ENCODE data around the gene TMPRSS15.

DNA sequence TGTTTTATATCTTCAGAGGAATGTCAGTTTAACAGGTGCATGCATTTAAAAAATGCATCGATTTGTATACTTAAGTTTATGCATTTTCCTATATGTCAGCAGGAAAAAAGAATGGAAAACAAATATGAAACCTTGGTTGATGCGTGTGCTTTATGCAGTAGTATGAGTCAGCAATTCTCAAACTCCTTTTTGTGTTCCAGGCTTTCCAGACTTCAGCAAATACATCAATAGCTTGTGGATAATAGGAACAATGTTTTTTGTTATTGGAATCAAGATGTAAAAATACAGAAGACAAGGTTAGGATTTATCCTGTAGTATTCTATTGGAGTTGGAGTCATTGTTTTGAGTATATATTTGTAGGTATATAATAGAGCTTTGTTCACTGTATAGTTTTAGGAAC, 113.7 kb downstream of the TMPRSS15 start:
- TF ChIP-seq, protein P1, sequence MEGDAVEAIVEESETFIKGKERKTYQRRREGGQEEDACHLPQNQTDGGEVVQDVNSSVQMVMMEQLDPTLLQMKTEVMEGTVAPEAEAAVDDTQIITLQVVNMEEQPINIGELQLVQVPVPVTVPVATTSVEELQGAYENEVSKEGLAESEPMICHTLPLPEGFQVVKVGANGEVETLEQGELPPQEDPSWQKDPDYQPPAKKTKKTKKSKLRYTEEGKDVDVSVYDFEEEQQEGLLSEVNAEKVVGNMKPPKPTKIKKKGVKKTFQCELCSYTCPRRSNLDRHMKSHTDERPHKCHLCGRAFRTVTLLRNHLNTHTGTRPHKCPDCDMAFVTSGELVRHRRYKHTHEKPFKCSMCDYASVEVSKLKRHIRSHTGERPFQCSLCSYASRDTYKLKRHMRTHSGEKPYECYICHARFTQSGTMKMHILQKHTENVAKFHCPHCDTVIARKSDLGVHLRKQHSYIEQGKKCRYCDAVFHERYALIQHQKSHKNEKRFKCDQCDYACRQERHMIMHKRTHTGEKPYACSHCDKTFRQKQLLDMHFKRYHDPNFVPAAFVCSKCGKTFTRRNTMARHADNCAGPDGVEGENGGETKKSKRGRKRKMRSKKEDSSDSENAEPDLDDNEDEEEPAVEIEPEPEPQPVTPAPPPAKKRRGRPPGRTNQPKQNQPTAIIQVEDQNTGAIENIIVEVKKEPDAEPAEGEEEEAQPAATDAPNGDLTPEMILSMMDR (IDR thresholded peaks at IDR 0.05): no peak
- TF ChIP-seq POLR2A (IDR thresholded peaks at IDR 0.05): no peak
